ENCODE measurements around the gene THY1. TPM values are rescaled to one million over a fixed set of nuclear protein-coding genes. Genes with fewer than 3 reads are reported as not detected.

Gene THY1
- total and polyA plus RNA-seq, 4 donors: 10.2 to 80.9 (median 15.9) TPM

DNA sequence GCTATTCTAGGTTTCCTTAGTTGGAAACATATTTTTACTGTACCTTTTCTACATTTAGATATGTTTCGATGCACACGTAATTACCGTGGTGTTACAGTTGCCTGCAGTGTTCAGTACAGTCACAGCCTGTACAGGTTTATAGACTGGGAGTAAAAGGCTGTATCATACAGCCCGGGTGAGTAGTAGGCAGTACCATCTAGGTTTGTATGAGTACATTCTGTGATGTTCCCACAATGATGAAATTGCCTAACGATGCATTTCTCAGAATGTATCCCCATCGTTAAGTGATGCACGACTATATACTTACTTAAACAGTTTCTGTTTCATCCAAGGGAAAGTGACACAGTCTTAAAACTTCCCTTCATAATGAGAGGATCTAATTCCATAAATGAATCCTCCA lies 13.1 kb upstream of the THY1 start:
- Histone ChIP-seq H3K4me3 (ENCODE audit: low read length in 2 of 2) (no peak overlapping the region), H3K27me3 (ENCODE audit: control insufficient read depth in 1 of 2, insufficient read depth in 2 of 2, low read length in 1 of 2) (no peaks in the 10 kb centered on the region), H3K4me1 (ENCODE audit: control insufficient read depth in 1 of 2, insufficient read depth in 2 of 2, low read length in 2 of 2) (no peaks in the 10 kb centered on the region), H3K9me3 (ENCODE audit: control insufficient read depth, low read length) (no peaks in the 10 kb centered on the region), H3K36me3 (ENCODE audit: control insufficient read depth in 1 of 2, insufficient read depth in 2 of 2, low read length in 1 of 2) (no peaks in the 10 kb centered on the region), H3K27ac (ENCODE audit: low read depth in 1 of 2, low read length in 2 of 2) (no peak overlapping the region)
- ATAC-seq (ENCODE audit: low FRiP score) (no peak), DNase-seq (no peak)
- WGBS, 2 donors: 87 to 88% methylated on average over 7 of the region's 7 CpGs
- intact Hi-C loops (cut with DNase I): no loop called here

DNA sequence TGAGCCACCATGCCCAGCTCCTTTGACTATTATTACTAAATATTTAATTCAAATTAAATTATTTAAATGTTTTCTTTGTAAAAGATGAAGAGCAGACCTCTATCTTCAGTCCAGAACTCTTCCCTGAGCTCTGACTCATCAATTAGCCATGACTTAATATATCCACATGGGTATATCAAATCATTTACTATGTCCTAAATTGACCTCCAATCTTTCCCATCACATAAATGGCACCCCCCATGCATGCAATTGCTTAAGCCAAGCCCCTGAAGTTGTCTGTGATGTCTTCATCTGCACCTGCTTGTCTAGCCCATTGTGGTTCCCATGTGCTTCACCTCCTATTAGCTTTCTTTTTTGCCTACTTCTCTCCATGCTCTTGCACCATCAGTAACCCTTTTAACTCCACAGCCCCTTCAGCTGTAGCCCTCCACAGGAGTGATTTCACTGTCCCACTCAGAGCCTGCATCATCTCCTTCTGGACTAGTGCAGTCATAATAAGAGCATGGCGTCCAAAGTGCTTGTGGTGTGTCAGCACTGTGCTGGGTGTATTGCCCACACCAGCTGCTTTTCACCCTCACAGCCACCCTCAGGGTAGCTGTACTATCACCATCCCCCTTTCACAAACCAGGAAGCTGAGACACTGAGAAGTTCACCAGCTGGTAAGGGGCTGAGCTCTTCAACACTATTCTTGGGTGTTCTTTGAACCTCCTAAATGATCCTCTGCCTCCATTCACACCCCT lies 11.8 kb upstream of the THY1 start:
- ATAC-seq (ENCODE audit: low FRiP score) (no peak), DNase-seq (no peak)
- intact Hi-C loops (cut with DNase I): no loop called here
- WGBS, 2 donors: 76 to 84% methylated on average over 1 of the region's 1 CpG
- H3K4me3 ChIP-seq (ENCODE audit: low read length in 2 of 2): no peak overlapping the region
- no peak overlapping the region for H3K27ac ChIP-seq (ENCODE audit: low read depth in 1 of 2, low read length in 2 of 2)
- H3K9me3 ChIP-seq (ENCODE audit: control insufficient read depth, low read length): no peaks in the 10 kb centered on the region
- H3K36me3 ChIP-seq (ENCODE audit: control insufficient read depth in 1 of 2, insufficient read depth in 2 of 2, low read length in 1 of 2): no peaks in the 10 kb centered on the region
- no peaks in the 10 kb centered on the region for H3K4me1 ChIP-seq (ENCODE audit: control insufficient read depth in 1 of 2, insufficient read depth in 2 of 2, low read length in 2 of 2)
- H3K27me3 ChIP-seq (ENCODE audit: control insufficient read depth in 1 of 2, insufficient read depth in 2 of 2, low read length in 1 of 2): no peaks in the 10 kb centered on the region

DNA sequence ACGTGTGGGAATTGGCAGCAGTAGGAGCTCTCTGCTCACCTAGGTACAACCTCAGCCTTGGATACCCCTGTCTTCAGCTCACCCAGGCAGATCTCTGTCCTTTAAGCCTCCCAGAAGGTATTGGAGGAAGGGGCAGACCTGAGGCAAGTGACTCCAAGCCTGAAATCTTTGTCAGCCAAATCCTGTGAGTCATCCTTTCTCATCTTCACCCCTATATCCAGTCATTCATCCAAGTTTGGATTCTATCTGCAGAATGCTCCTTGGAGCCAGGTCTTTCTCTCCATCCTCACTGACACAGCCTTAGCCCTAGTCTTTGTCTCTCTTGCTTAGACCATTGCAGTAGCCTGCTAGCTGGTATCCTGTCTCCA lies 10.4 kb upstream of the THY1 start:
- peak; percentile 16 for ATAC-seq (ENCODE audit: low FRiP score)
- H3K27me3 ChIP-seq (ENCODE audit: control insufficient read depth in 1 of 2, insufficient read depth in 2 of 2, low read length in 1 of 2): no peaks in the 10 kb centered on the region
- H3K36me3 ChIP-seq (ENCODE audit: control insufficient read depth in 1 of 2, insufficient read depth in 2 of 2, low read length in 1 of 2): no peaks in the 10 kb centered on the region
- 0 to 4% methylated on average over 1 of the region's 1 CpG for WGBS, 2 donors
- H3K9me3 ChIP-seq (ENCODE audit: control insufficient read depth, low read length): no peaks in the 10 kb centered on the region
- intact Hi-C loops (cut with DNase I): no loop called here
- DNase-seq: no peak
- no peaks in the 10 kb centered on the region for H3K4me1 ChIP-seq (ENCODE audit: control insufficient read depth in 1 of 2, insufficient read depth in 2 of 2, low read length in 2 of 2)
- no peak overlapping the region for H3K4me3 ChIP-seq (ENCODE audit: low read length in 2 of 2)
- H3K27ac ChIP-seq (ENCODE audit: low read depth in 1 of 2, low read length in 2 of 2): no peak overlapping the region

DNA sequence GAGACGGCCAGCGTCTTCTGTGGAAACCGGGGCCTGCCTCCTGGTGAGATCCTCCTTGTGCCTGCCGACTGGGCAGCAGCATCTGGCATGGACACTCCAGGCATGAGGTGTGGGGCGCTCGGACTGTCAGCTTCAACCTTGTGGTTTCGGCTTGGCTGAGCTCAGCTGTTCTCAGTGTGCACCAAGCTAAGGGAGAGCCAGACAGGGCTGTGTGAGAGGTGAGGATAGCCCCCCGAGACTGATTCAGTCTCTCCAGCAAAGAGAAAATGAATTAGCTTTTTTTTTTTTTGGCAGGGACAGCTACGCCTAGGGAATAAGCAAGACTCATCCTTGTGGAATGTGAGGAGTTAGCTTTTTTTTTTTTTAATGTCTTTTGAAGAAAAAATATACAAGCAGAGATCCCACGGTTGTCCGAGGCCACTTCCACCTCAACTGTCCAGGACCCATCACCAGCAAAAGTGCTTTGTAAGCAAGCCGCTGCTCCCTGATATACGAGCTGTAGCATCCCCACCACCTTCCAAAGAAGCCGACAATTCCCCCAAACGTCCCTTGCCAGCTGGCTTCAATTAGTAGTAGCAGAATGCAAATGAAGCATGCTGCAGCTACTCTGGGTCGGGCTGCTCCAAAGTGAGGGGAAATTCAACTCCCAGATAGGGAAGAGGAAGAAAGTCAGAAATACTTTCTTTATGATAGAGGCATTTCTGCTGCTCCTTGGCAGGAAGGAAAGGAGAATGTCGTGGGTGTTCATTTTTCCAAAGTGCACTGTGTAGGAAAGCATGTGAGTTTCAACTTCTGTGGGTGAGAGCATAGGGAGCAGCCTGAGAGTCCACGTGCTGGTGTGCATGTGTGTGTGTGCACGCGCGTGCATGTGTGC lies 9.7 kb upstream of the THY1 start:
- DNase-seq (no peak), ATAC-seq (ENCODE audit: low FRiP score) (peak; percentile 55)
- H3K27ac ChIP-seq (ENCODE audit: low read depth in 1 of 2, low read length in 2 of 2): no peak overlapping the region
- no peaks in the 10 kb centered on the region for H3K36me3 ChIP-seq (ENCODE audit: control insufficient read depth in 1 of 2, insufficient read depth in 2 of 2, low read length in 1 of 2)
- intact Hi-C loops (cut with DNase I): no loop called here
- 18 to 21% methylated on average over 21 of the region's 21 CpGs for WGBS, 2 donors
- H3K27me3 ChIP-seq (ENCODE audit: control insufficient read depth in 1 of 2, insufficient read depth in 2 of 2, low read length in 1 of 2): no peaks in the 10 kb centered on the region
- no peak overlapping the region for H3K4me3 ChIP-seq (ENCODE audit: low read length in 2 of 2)
- no peaks in the 10 kb centered on the region for H3K9me3 ChIP-seq (ENCODE audit: control insufficient read depth, low read length)
- H3K4me1 ChIP-seq (ENCODE audit: control insufficient read depth in 1 of 2, insufficient read depth in 2 of 2, low read length in 2 of 2): no peaks in the 10 kb centered on the region

DNA sequence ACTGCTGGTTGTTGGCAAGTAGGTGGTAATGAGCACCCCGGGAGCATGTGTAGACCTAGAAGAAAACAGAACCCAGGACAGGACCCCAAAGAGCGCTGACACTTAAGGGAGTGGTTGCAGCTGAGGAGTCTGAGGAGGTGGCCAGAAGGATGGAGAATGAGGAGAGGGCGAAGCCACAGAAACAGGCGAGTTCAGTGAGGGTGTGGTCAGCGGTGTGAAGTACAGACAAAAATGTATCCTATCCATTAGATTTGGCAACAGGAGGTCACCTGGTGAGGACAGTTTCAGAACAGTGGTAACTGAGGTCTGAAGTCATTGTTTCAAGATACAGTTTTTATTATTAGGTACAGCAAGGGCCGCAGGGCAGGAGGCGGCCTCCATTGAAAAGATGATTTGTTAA lies 8.6 kb upstream of the THY1 start:
- Histone ChIP-seq H3K9me3 (ENCODE audit: control insufficient read depth, low read length) (no peaks in the 10 kb centered on the region), H3K36me3 (ENCODE audit: control insufficient read depth in 1 of 2, insufficient read depth in 2 of 2, low read length in 1 of 2) (no peaks in the 10 kb centered on the region), H3K4me1 (ENCODE audit: control insufficient read depth in 1 of 2, insufficient read depth in 2 of 2, low read length in 2 of 2) (no peaks in the 10 kb centered on the region), H3K4me3 (ENCODE audit: low read length in 2 of 2) (no peak overlapping the region), H3K27ac (ENCODE audit: low read depth in 1 of 2, low read length in 2 of 2) (no peak overlapping the region), H3K27me3 (ENCODE audit: control insufficient read depth in 1 of 2, insufficient read depth in 2 of 2, low read length in 1 of 2) (no peaks in the 10 kb centered on the region)
- intact Hi-C loops (cut with DNase I): no loop called here
- WGBS, 2 donors: 88 to 90% methylated on average over 7 of the region's 7 CpGs
- ATAC-seq (ENCODE audit: low FRiP score) (no peak), DNase-seq (no peak)

DNA sequence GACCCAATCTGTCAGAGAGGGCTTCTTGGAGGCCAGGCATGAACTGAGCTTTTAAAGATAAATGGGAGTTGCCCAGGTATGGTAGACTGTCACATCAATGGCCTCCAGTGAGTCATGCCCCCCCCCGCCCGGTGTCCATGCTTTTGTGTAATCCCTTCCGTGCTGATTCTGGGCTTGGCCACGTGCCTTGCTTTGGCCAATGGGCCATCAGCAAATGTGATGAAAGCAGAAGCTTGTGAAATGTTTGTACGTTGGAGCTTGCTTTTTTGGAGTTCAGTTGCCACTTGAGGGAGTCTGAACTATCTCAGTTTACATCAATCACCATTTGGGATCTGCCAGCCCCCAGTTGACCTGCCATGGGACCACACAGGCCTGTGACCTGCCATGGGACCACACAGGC lies 4.3 kb upstream of the THY1 start:
- no peak overlapping the region for H3K4me3 ChIP-seq (ENCODE audit: low read length in 2 of 2)
- ATAC-seq (ENCODE audit: low FRiP score) (no peak), DNase-seq (no peak)
- H3K36me3 ChIP-seq (ENCODE audit: control insufficient read depth in 1 of 2, insufficient read depth in 2 of 2, low read length in 1 of 2): no peaks in the 10 kb centered on the region
- no peaks in the 10 kb centered on the region for H3K9me3 ChIP-seq (ENCODE audit: control insufficient read depth, low read length)
- H3K4me1 ChIP-seq (ENCODE audit: control insufficient read depth in 1 of 2, insufficient read depth in 2 of 2, low read length in 2 of 2): no peaks in the 10 kb centered on the region
- no peaks in the 10 kb centered on the region for H3K27me3 ChIP-seq (ENCODE audit: control insufficient read depth in 1 of 2, insufficient read depth in 2 of 2, low read length in 1 of 2)
- no peak overlapping the region for H3K27ac ChIP-seq (ENCODE audit: low read depth in 1 of 2, low read length in 2 of 2)
- intact Hi-C loops (cut with DNase I): no loop called here
- WGBS, 2 donors: 78 to 88% methylated on average over 5 of the region's 5 CpGs

DNA sequence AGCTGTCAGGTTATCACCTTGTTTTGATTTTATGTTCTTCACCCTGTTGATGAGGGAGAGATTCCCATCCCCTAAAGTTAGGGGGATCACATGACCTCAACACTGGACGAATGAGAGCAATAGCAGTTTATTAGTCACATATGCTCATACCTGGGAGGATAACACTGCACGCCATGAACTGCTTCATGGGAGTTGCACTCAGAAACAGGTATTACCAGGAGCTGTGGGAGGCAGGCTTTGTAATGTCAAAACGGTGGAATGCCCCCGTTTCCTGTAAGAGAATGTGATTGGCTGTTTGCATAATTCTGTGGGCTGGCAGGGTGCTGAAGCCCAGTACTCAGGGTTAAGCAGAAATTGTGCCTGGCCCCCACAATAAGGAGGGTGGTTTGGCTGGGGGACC lies 3.2 kb upstream of the THY1 start:
- Histone ChIP-seq H3K4me1 (ENCODE audit: control insufficient read depth in 1 of 2, insufficient read depth in 2 of 2, low read length in 2 of 2) (no peaks in the 10 kb centered on the region), H3K27me3 (ENCODE audit: control insufficient read depth in 1 of 2, insufficient read depth in 2 of 2, low read length in 1 of 2) (no peaks in the 10 kb centered on the region), H3K9me3 (ENCODE audit: control insufficient read depth, low read length) (no peaks in the 10 kb centered on the region), H3K27ac (ENCODE audit: low read depth in 1 of 2, low read length in 2 of 2) (no peak overlapping the region), H3K36me3 (ENCODE audit: control insufficient read depth in 1 of 2, insufficient read depth in 2 of 2, low read length in 1 of 2) (no peaks in the 10 kb centered on the region), H3K4me3 (ENCODE audit: low read length in 2 of 2) (no peak overlapping the region)
- intact Hi-C loops (cut with DNase I): no loop called here
- DNase-seq (no peak), ATAC-seq (ENCODE audit: low FRiP score) (no peak)
- WGBS, 2 donors: 60 to 63% methylated on average over 4 of the region's 4 CpGs

DNA sequence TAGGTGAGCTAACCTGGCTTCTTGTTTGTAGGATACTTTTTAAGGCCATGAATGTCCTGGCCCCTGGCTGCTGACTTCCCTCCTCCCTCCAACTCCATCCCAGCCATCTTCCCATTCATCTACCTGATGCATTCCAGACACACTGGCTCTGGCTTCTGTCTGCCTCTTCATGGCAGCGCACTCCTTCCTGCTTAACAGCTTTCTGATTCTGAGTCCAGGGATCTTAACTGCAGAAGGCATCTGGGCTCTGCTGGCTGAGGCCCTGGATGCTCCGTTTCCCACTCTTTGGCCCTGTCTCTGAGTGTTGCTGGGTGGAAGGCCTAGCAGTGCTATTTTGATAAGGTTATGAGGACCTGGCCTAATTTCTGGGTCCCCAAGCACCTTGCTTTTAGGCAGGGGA lies 1.8 kb upstream of the THY1 start:
- ATAC-seq (ENCODE audit: low FRiP score) (no peak), DNase-seq (no peak)
- no peaks in the 10 kb centered on the region for H3K4me1 ChIP-seq (ENCODE audit: control insufficient read depth in 1 of 2, insufficient read depth in 2 of 2, low read length in 2 of 2)
- intact Hi-C loops (cut with DNase I): no loop called here
- no peaks in the 10 kb centered on the region for H3K36me3 ChIP-seq (ENCODE audit: control insufficient read depth in 1 of 2, insufficient read depth in 2 of 2, low read length in 1 of 2)
- no peak overlapping the region for H3K4me3 ChIP-seq (ENCODE audit: low read length in 2 of 2)
- no peak overlapping the region for H3K27ac ChIP-seq (ENCODE audit: low read depth in 1 of 2, low read length in 2 of 2)
- 85 to 88% methylated on average over 2 of the region's 2 CpGs for WGBS, 2 donors
- H3K27me3 ChIP-seq (ENCODE audit: control insufficient read depth in 1 of 2, insufficient read depth in 2 of 2, low read length in 1 of 2): no peaks in the 10 kb centered on the region
- no peaks in the 10 kb centered on the region for H3K9me3 ChIP-seq (ENCODE audit: control insufficient read depth, low read length)

DNA sequence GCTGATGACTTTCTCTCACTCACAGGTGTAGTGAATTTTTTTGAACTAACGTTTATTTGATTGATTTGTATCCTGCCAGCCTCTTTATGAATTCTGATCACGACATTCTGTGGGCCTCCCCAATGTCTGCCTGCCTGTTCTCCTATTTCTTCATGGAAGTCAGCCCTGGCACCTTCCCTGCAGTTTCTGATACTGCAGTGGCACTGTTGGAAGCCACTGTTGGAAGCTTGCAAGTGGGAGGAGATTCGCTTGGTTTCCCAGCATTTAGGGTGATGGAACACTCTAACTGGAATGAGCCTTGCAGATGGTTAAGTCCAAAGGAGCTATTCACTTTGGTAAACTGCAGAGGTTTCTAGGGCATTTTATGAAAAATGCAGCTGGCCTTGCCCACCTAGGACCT lies 1.3 kb upstream of the THY1 start:
- no peak overlapping the region for H3K4me3 ChIP-seq (ENCODE audit: low read length in 2 of 2)
- no peaks in the 10 kb centered on the region for H3K27me3 ChIP-seq (ENCODE audit: control insufficient read depth in 1 of 2, insufficient read depth in 2 of 2, low read length in 1 of 2)
- no peak for ATAC-seq (ENCODE audit: low FRiP score)
- H3K4me1 ChIP-seq (ENCODE audit: control insufficient read depth in 1 of 2, insufficient read depth in 2 of 2, low read length in 2 of 2): no peaks in the 10 kb centered on the region
- intact Hi-C loops (cut with DNase I): no loop called here
- no peak for DNase-seq
- WGBS, 2 donors: 78 to 91% methylated on average over 3 of the region's 3 CpGs
- no peaks in the 10 kb centered on the region for H3K36me3 ChIP-seq (ENCODE audit: control insufficient read depth in 1 of 2, insufficient read depth in 2 of 2, low read length in 1 of 2)
- no peaks in the 10 kb centered on the region for H3K9me3 ChIP-seq (ENCODE audit: control insufficient read depth, low read length)
- H3K27ac ChIP-seq (ENCODE audit: low read depth in 1 of 2, low read length in 2 of 2): no peak overlapping the region

Data from aorta (tissue), 5 donors.